Activated CD8-positive, alpha-beta T cell treated with anti-CD3 and anti-CD28 coated beads, Interleukin-2, amount 10 ng/mL, durations not matched to agents 7 days and 5 days (primary cell): ENCODE data around the gene TRPC4AP. TPM values are rescaled to one million over a fixed set of nuclear protein-coding genes. Genes with fewer than 3 reads are reported as not detected.
"Not testable (repeated sequence)": the region's sequence is repeated elsewhere in the genome, so short reads cannot be mapped to it uniquely, and the experiment has no call there.

Source experiments
- ATAC-seq: fragments of 150-1000 bp; cut with Tn5 transposase; one replicate; pipeline ENCODE4 v1.10.0; 2021; ENCODE audit warnings: moderate library complexity
- CTCF ChIA-PET: fragments of 350-600 bp; sonication (Branson Sonifier 250); formaldehyde crosslinking; loops from one replicate; lab custom pipeline; 2021; ENCODE audit warnings: antibody characterized with exemption; lab: Charles Lee
- POLR2A ChIA-PET: fragments of 350-600 bp; sonication (Branson Sonifier 250); formaldehyde crosslinking; loops from one replicate; lab custom pipeline; 2021; ENCODE audit warnings: antibody characterized with exemption; lab: Charles Lee
- DNase-seq: peaks from one replicate; pipeline ENCODE4 v3.0.0-alpha.2; 2020
- H3K27ac Mint-ChIP-seq: one replicate; pipeline ENCODE4 v1.8.0; 2021; ENCODE audit warnings: mild to moderate bottlenecking, mixed read lengths
- H3K27me3 Mint-ChIP-seq: one replicate; pipeline ENCODE4 v1.8.0; 2021; ENCODE audit warnings: low read depth, mixed read lengths
- H3K36me3 Mint-ChIP-seq: one replicate; pipeline ENCODE4 v1.8.0; 2021; ENCODE audit warnings: low read depth, mixed read lengths
- H3K4me1 Mint-ChIP-seq: one replicate; pipeline ENCODE4 v1.8.0; 2021; ENCODE audit warnings: low read depth, mixed read lengths
- H3K4me3 Mint-ChIP-seq: one replicate; pipeline ENCODE4 v1.8.0; 2021; ENCODE audit warnings: mild to moderate bottlenecking, mixed read lengths
- H3K9me3 Mint-ChIP-seq: one replicate; pipeline ENCODE4 v1.8.0; 2022; ENCODE audit warnings: mixed read lengths; ENCODE audit not compliant: insufficient read depth
- total RNA-seq, 2 experiments: library from RNA; stranded (reverse); gene quantifications; one replicate each; pipeline ENCODE4 v1.2.3, GENCODE V29; 2021

The TRPC4AP gene
- total RNA-seq, 2 experiments from 2014 or later, result 43.2 to 44.6 TPM

DNA sequence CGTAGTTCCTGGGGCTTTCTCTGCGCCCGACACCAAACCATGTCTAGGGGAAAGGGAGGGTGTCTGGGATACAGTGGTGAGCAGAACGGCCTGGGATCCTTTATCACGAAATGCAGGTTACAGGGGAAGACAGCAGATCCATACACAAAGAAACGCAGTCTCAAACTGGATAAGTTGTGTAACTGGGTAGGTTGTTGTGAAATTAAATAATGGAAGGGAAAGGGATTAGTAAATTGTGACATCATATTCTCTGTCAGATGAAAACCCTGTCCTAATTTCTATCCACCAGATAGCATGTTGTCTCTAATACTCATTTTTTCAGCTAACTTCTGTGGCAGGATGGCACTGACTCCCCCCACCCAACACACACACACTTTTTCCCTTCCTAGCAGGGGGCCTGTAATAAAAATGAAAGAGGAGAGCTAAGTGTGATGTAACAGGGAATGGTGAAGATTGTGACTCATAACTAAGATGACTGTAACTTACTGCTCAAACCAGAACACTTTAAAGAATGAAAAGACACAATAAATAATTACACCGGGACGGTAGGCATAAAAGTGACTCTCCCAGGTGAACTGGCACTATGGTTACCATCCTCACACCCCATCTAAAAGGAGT, 769 bp upstream of the TRPC4AP start:
- ChIA-PET CTCF (interaction anchor here (4.0 to 4.6 kb wide), 2 partner anchors 53 to 177 kb away, joined by 32 to 52 read pairs; partner anchors contain the start of gene EDEM2), POLR2A (interaction anchor here (1.0 to 1.2 kb wide), 2 partner anchors 185 to 509 kb away, joined by 3 read pairs; partner anchors contain the start of gene MMP24OS)
- Mint-ChIP-seq H3K36me3 (peaks cover 11% of the 10 kb centered on the region), H3K4me3 (peak overlapping the region; percentile 79), H3K27ac (peak overlapping the region; percentile 91), H3K9me3 (no peaks in the 10 kb centered on the region), H3K4me1 (peaks cover 40% of the 10 kb centered on the region), H3K27me3 (no peaks in the 10 kb centered on the region)
- DNase-seq (no peak), ATAC-seq (no peak)

GRCh38 chr20:35091816-35092523, 637 bp downstream of the TRPC4AP start:
- no peaks in the 10 kb centered on the region for H3K9me3 Mint-ChIP-seq
- POLR2A ChIA-PET, result interaction anchor here (0.6 to 1.6 kb wide), 4 partner anchors 12 to 266 kb away, joined by 3 to 4 read pairs (median 4); partner anchors contain the start of genes EDEM2 and NCOA6
- CTCF ChIA-PET, result interaction anchor here (0.6 to 0.9 kb wide), 4 partner anchors 26 to 177 kb away, joined by 3 read pairs; no protein-coding TSS in a partner anchor
- peaks cover 49% of the 10 kb centered on the region for H3K4me1 Mint-ChIP-seq
- peaks cover 22% of the 10 kb centered on the region for H3K36me3 Mint-ChIP-seq
- peak overlapping the region; percentile 79 for H3K4me3 Mint-ChIP-seq
- H3K27me3 Mint-ChIP-seq, result no peaks in the 10 kb centered on the region
- peak overlapping the region; percentile 91 for H3K27ac Mint-ChIP-seq
- DNase-seq, result peak; percentile 34
- peak; percentile 40 for ATAC-seq

GRCh38 chr20:35088231-35089145, 4.1 kb downstream of the TRPC4AP start:
- Mint-ChIP-seq H3K27ac (no peak overlapping the region), H3K27me3 (no peaks in the 10 kb centered on the region), H3K4me3 (no peak overlapping the region), H3K4me1 (peaks cover 57% of the 10 kb centered on the region), H3K36me3 (peaks cover 32% of the 10 kb centered on the region), H3K9me3 (no peaks in the 10 kb centered on the region)
- POLR2A ChIA-PET, result no interaction called here
- CTCF ChIA-PET, result interaction anchor here (1.1 to 1.6 kb wide), 2 partner anchors 12 to 180 kb away, joined by 3 read pairs; no protein-coding TSS in a partner anchor
- no peak for ATAC-seq
- no peak for DNase-seq

- Mint-ChIP-seq H3K27me3 (no peaks in the 10 kb centered on the region), H3K4me1 (peaks cover 50% of the 10 kb centered on the region), H3K9me3 (no peaks in the 10 kb centered on the region), H3K36me3 (peaks cover 32% of the 10 kb centered on the region), H3K27ac (no peak overlapping the region), H3K4me3 (no peak overlapping the region)
- ATAC-seq (no peak), DNase-seq (no peak)
- ChIA-PET POLR2A (no interaction called here), CTCF (interaction anchor here (1.1 to 1.6 kb wide), 2 partner anchors 11 to 181 kb away, joined by 3 read pairs; no protein-coding TSS in a partner anchor)
Measured at GRCh38 chr20:35087791-35088190, 4.8 kb downstream of the TRPC4AP start.

DNA sequence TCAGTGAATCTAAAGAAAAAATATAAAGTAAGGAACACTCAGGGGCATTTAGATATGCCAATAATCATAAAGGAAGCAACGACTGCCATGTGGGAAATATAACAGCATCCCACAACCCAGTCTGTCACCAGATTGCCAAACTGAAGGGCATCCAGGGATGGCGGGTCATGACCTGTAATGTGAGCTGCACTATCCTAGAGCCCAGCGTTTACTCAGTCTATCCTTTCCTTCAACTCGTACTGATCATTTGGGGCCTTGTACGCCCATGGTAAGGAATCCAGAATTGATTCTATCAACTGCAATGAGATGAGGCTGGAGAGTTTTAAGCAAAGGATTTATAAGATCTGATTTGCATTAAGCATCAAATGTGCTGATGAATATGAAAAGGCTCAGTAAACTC, 5.3 kb downstream of the TRPC4AP start:
- Mint-ChIP-seq H3K36me3 (peaks cover 32% of the 10 kb centered on the region), H3K27ac (no peak overlapping the region)
- POLR2A ChIA-PET, result no interaction called here

DNA sequence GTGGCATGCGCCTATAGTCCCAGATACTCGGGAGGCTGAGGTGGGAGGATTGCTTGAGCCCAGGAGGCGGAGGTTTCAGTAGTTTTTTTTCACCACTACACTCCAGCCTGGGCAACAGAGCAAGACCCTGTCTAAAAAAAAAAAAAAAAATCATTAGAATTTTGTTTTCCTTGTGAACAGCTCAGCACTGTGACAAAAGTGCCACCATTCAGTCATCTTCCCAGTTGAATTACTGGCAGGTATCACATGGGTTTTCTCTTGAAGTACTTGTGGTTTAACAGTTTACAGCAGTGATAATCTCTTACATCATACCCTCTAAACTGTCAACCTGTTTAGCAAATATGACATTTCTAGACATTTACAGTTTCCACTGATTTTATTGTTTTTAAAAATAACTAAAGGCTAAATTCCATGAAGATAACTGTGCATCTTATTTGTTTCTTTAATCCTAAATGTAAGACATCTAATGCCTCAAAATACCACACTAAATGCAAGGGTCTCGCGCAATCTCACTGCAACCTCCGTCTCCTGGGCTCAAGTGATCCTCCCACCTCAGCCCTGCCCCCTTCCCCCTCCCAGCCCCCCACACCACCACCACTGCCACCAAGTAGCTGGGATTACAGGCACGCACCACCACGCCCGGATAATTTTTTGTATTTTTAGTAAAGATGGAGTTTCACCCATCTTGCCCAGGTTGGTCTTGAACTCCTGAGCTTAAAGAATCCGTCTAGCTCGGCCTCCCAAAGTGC, 7.0 kb downstream of the TRPC4AP start:
- H3K4me1 Mint-ChIP-seq, result peaks cover 42% of the 10 kb centered on the region
- H3K27ac Mint-ChIP-seq, result no peak overlapping the region
- ChIA-PET POLR2A (interaction anchor here (0.6 kb wide), 1 partner anchor 1886 kb away, joined by 4 read pairs; no protein-coding TSS in a partner anchor), CTCF (interaction anchor here (1.1 to 2.0 kb wide), 2 partner anchors 11 to 46 kb away, joined by 3 to 11 read pairs; no protein-coding TSS in a partner anchor)
- peaks cover 28% of the 10 kb centered on the region for H3K36me3 Mint-ChIP-seq
- H3K9me3 Mint-ChIP-seq, result no peaks in the 10 kb centered on the region
- no peak overlapping the region for H3K4me3 Mint-ChIP-seq
- DNase-seq (no peak), ATAC-seq (peak; percentile 88)
- H3K27me3 Mint-ChIP-seq, result no peaks in the 10 kb centered on the region

More for the DNA sequence above, 5.3 kb downstream of the TRPC4AP start:
- Mint-ChIP-seq H3K27me3 (no peaks in the 10 kb centered on the region), H3K9me3 (no peaks in the 10 kb centered on the region), H3K4me3 (no peak overlapping the region), H3K4me1 (peaks cover 49% of the 10 kb centered on the region)
- DNase-seq, result no peak
- no peak for ATAC-seq
- CTCF ChIA-PET, result interaction anchor here (1.6 kb wide), 1 partner anchor 10 kb away, joined by 3 read pairs; no protein-coding TSS in a partner anchor

DNA sequence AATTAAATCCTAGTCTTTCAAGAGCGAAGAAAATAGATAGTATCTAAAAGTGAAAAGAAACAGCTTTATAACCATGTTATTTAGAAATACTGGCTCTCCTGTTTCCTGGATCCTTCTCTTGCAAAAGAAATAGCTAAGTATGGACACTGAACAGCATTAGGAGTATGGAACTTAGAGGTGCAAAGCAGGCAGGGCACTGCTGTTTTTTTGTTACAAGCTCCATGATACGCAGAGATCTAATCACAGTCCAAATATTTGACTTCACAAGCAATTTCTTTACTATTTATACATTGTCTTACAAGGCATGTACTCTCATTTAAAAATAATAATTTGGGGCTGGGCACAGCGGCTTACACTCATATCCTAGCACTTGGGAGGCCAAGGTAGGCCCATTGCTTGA, 7.6 kb downstream of the TRPC4AP start:
- ChIA-PET POLR2A (no interaction called here), CTCF (interaction anchor here (1.1 to 2.0 kb wide), 2 partner anchors 12 to 46 kb away, joined by 3 to 11 read pairs; no protein-coding TSS in a partner anchor)
- Mint-ChIP-seq H3K9me3 (no peaks in the 10 kb centered on the region), H3K36me3 (peaks cover 28% of the 10 kb centered on the region), H3K4me3 (no peak overlapping the region), H3K4me1 (peaks cover 43% of the 10 kb centered on the region), H3K27ac (peak overlapping the region; percentile 5), H3K27me3 (no peaks in the 10 kb centered on the region)
- DNase-seq (no peak), ATAC-seq (peak; percentile 21)

DNA sequence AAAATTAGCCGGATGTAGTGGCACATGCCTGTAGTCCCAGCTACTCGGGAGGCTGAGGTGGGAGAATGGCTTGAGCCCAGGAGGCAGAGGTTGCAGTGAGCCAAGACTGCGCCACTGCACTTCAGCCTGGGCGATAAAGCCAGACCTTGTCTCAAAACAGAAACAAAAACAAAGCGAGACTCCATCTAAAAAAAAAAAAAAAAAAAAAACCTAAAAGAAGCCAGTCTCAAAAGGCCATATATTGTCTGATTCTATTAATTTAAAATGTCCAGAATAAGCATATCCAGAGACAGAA, 12.3 kb downstream of the TRPC4AP start:
- H3K27me3 Mint-ChIP-seq, CTCF ChIA-PET, H3K9me3 Mint-ChIP-seq, H3K4me3 Mint-ChIP-seq, DNase-seq, ATAC-seq, H3K27ac Mint-ChIP-seq: not testable (repeated sequence)
- H3K36me3 Mint-ChIP-seq, result peaks cover 38% of the 10 kb centered on the region
- H3K4me1 Mint-ChIP-seq, result peaks cover 28% of the 10 kb centered on the region
- POLR2A ChIA-PET, result interaction anchor here (0.6 to 1.5 kb wide), 2 partner anchors 12 to 564 kb away, joined by 3 read pairs; no protein-coding TSS in a partner anchor

DNA sequence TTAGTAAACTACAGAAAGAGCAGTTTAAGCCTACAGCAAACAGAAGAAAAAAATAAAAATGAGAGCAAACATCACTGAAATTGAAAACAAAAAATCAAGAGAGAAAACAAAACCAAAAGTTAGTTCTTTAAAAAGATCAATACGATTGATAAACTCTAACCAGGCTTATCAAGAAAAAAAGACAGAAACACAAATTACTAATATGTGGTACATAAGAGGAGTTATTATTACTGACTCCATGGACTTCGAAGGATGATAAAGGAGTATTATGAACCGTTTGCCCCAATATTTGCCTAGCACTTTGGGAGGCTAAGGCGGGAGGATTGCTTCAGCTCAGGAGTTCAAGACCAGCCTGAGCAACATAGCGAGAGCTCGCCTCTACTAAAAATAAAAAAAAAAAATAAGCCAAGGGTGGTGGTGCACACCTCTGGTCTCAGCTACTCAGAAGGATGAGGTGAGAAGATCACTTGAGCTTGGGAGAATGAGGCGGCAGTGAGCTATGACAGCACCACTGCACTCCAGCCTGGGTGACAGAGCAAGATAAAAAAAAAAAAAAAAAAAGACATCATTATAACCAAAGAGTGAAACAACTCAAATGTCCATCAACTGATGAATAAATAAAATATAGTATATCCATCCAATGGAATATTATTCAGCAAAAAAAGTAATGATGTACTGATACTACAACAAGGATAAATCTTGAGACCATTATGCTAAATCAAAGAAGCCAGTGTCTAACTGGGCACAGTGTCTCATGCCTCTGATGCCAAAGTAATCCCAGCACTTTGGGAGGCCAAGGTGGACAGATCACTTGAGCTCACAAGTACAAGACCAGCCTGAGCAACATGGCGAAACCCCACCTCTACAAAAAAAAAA, 12.9 kb downstream of the TRPC4AP start:
- DNase-seq (no peak), ATAC-seq (no peak)
- Mint-ChIP-seq H3K4me3 (no peak overlapping the region), H3K36me3 (peaks cover 39% of the 10 kb centered on the region), H3K27ac (peak overlapping the region; percentile 19), H3K27me3 (no peaks in the 10 kb centered on the region), H3K9me3 (no peaks in the 10 kb centered on the region), H3K4me1 (peaks cover 22% of the 10 kb centered on the region)
- ChIA-PET POLR2A (interaction anchor here (0.6 to 1.5 kb wide), 3 partner anchors 12 to 565 kb away, joined by 3 read pairs; no protein-coding TSS in a partner anchor), CTCF (interaction anchor here (0.6 to 0.7 kb wide), 2 partner anchors 16 kb away, joined by 3 read pairs; no protein-coding TSS in a partner anchor)

GRCh38 chr20:35077872-35078271, 14.7 kb downstream of the TRPC4AP start:
- H3K27me3 Mint-ChIP-seq, result no peaks in the 10 kb centered on the region
- no peak overlapping the region for H3K27ac Mint-ChIP-seq
- peaks cover 52% of the 10 kb centered on the region for H3K36me3 Mint-ChIP-seq
- H3K4me1 Mint-ChIP-seq, result peaks cover 19% of the 10 kb centered on the region
- POLR2A ChIA-PET, result no interaction called here
- DNase-seq (no peak), ATAC-seq (no peak)
- CTCF ChIA-PET, result interaction anchor here (1.3 kb wide), 1 partner anchor 13 kb away, joined by 3 read pairs; no protein-coding TSS in a partner anchor
- no peak overlapping the region for H3K4me3 Mint-ChIP-seq
- no peaks in the 10 kb centered on the region for H3K9me3 Mint-ChIP-seq
